Sigmoid colon (tissue), 3 donors: ENCODE results near the gene PRDX5.

Experiments used
- CTCF ChIP-seq, 4 experiments: fragments of 450-650 bp in 3 of 4; fragments of 200-600 bp in 1 of 4; IDR thresholded peaks; one replicate each; pipeline ENCODE4 v1.5.1; 2016 to 2019; ENCODE audit warnings: antibody characterized with exemption in 4 of 4, mild to moderate bottlenecking in 3 of 4, moderate library complexity in 2 of 4
- POLR2A ChIP-seq, 2 donors: fragments of 450-650 bp; IDR thresholded peaks; one replicate each; pipeline ENCODE4 v1.6.1; 2016; ENCODE audit warnings: antibody characterized with exemption in 2 of 2, mild to moderate bottlenecking in 2 of 2, moderate library complexity in 2 of 2

- no peak for TF ChIP-seq CTCF (IDR thresholded peaks at IDR 0.05)
- no peak for TF ChIP-seq POLR2A (IDR thresholded peaks at IDR 0.05)
Observed at GRCh38 chr11:64275031-64275800, 42.7 kb upstream of the PRDX5 start.
